Upper lobe of left lung (tissue), 4 donors: ENCODE results near the gene SPATA46.
"Not testable (repeated sequence)": the region's sequence is repeated elsewhere in the genome, so short reads cannot be mapped to it uniquely, and the experiment has no call there.

Experiments
- CTCF ChIP-seq, 6 experiments: fragments of 450-650 bp in 4 of 6; fragments of 200-600 bp in 2 of 6; sonication (generic) in 2 of 6; IDR thresholded peaks; one replicate each; pipeline ENCODE4 v1.5.1; 2016 to 2019; ENCODE audit warnings: antibody characterized with exemption in 6 of 6
- EP300 ChIP-seq, 4 donors: sonication (generic); formaldehyde crosslinking; IDR thresholded peaks; one replicate each; pipeline ENCODE4 v1.5.1; 2017; ENCODE audit warnings: antibody characterized with exemption in 4 of 4, control low read depth in 2 of 4
- POLR2A ChIP-seq, 4 donors: fragments of 450-650 bp; IDR thresholded peaks; one replicate each; pipeline ENCODE4 v1.5.1; 2016 to 2017; ENCODE audit warnings: antibody characterized with exemption in 4 of 4, mild to moderate bottlenecking in 2 of 4
- POLR2AphosphoS5 ChIP-seq, 2 donors: sonication (generic); formaldehyde crosslinking; IDR thresholded peaks; one replicate each; pipeline ENCODE4 v1.5.1; 2017; ENCODE audit warnings: antibody characterized with exemption in 2 of 2

- not testable (repeated sequence) for TF ChIP-seq CTCF, POLR2A, POLR2AphosphoS5, EP300 (IDR thresholded peaks at IDR 0.05)
These were observed 42.8 kb upstream of the SPATA46 start for GRCh38 chr1:162419450-162419931.
